Thyroid gland (tissue), 4 donors: ENCODE results near the gene EFHD2. TPM values are rescaled to one million over a fixed set of nuclear protein-coding genes. Genes with fewer than 3 reads are reported as not detected.

Experiments
- DNase-seq, 2 donors: peaks; one replicate each; pipeline ENCODE4 v3.0.0-alpha.2; 2019
- H3K27ac ChIP-seq, 3 donors: fragments of 200-600 bp; sonication (generic); 1 replicate in 2 of 3; 2 replicates in 1 of 3; pipeline ENCODE4 v1.5.1; 2016 to 2019; ENCODE audit warnings: mild to moderate bottlenecking in 1 of 3, moderate library complexity in 1 of 3
- H3K27me3 ChIP-seq: fragments of 200-600 bp; sonication (generic); one replicate; pipeline ENCODE4 v1.5.1; 2019
- H3K36me3 ChIP-seq, 2 donors: fragments of 200-600 bp; sonication (generic); one replicate each; pipeline ENCODE4 v1.5.1; 2016 to 2019
- H3K4me1 ChIP-seq, 2 donors: fragments of 200-600 bp; sonication (generic); one replicate each; pipeline ENCODE4 v1.5.1; 2017 to 2019
- H3K4me3 ChIP-seq, 3 donors: fragments of 200-600 bp; sonication (generic); replicated peaks in 1 of 3; 1 replicate in 2 of 3; 2 replicates in 1 of 3; pipeline ENCODE4 v1.5.1; 2016; ENCODE audit warnings: mild to moderate bottlenecking in 1 of 3
- H3K9me3 ChIP-seq: fragments of 200-600 bp; sonication (generic); one replicate; pipeline ENCODE4 v1.5.1; 2017
- POLR2A ChIP-seq, 2 donors: fragments of 450-650 bp; IDR thresholded peaks; one replicate each; pipeline ENCODE4 v1.6.1; 2017; ENCODE audit warnings: antibody characterized with exemption in 2 of 2, mild to moderate bottlenecking in 2 of 2, moderate library complexity in 1 of 2
- WGBS, 2 donors: methylation state at CpG; one replicate each; pipeline ENCODE4 v1.1.5; 2017; 5-methylcytosine and 5-hydroxymethylcytosine counted together
- intact Hi-C: fragments of 100-400 bp; cut with DNase I; formaldehyde crosslinking; loops from one replicate; pipeline ENCODE4 v1.15.1; 2023
- total RNA-seq, 4 donors: library from RNA; depleted of rRNA; stranded (reverse); fragments of >200 nt; gene quantifications; one replicate each; pipeline ENCODE4 v1.2.3, GENCODE V29; 2016
- TF ChIP-seq, protein P1 (sequence below), 6 experiments: fragments of 200-600 bp in 3 of 6; fragments of 450-650 bp in 3 of 6; sonication (generic) in 3 of 6; IDR thresholded peaks; one replicate each; pipeline ENCODE4 v1.5.1; 2016 to 2019; ENCODE audit warnings: antibody characterized with exemption in 6 of 6, mild to moderate bottlenecking in 2 of 6, inconsistent platforms in 1 of 6, moderate library complexity in 1 of 6

Gene EFHD2
- total RNA-seq, 4 donors from 2014 or later = 50.9 to 62.6 (median 56.7) TPM

DNA sequence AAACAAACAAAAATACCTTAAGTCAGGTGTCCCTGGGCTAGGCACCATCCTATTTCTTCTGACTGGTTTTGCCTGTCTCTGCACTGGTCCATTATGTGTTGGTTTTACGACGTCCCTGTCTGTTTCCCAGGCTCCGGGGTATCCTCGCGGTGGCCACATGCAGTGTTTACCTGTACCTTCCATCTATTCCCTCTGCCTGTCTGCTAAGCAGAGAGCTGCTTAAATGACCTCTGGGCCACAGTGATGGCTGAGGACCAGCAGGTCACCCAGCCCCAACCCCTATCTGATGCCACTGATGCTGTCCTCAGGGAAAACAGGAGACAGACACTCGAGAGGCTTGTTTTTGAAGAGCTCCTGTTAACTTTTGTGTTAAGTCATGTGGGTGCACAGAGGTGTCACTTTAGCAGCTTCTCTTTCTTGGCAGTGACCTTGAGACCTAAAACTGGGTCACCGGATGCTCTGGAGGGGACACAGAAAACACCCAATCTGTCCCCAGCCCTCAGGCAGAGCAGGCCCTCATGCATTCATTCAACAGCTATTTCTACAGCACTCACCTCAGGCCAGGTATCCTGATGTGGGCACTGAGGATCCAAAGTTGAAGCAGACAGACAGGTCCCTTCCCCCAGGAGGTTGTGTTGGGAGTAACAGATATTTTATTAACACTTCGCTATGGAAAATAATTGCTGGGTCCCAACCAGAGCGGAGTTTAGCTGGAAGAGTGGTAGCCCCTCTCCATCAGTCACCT lies 4.4 kb upstream of the EFHD2 start:
- DNase-seq = no peak
- Histone ChIP-seq H3K4me1 (peaks cover 20 to 22% of the 10 kb centered on the region in 2 donors), H3K4me3 (no peak overlapping the region), H3K27me3 (no peaks in the 10 kb centered on the region), H3K27ac (no peak overlapping the region), H3K36me3 (no peaks in the 10 kb centered on the region), H3K9me3 (no peaks in the 10 kb centered on the region)
- intact Hi-C loops = no loop called here
- WGBS, 2 donors = 94% methylated on average over 8 to 9 of the region's 9 CpGs
- no peak for TF ChIP-seq POLR2A (IDR thresholded peaks at IDR 0.05)
- TF ChIP-seq, protein P1, sequence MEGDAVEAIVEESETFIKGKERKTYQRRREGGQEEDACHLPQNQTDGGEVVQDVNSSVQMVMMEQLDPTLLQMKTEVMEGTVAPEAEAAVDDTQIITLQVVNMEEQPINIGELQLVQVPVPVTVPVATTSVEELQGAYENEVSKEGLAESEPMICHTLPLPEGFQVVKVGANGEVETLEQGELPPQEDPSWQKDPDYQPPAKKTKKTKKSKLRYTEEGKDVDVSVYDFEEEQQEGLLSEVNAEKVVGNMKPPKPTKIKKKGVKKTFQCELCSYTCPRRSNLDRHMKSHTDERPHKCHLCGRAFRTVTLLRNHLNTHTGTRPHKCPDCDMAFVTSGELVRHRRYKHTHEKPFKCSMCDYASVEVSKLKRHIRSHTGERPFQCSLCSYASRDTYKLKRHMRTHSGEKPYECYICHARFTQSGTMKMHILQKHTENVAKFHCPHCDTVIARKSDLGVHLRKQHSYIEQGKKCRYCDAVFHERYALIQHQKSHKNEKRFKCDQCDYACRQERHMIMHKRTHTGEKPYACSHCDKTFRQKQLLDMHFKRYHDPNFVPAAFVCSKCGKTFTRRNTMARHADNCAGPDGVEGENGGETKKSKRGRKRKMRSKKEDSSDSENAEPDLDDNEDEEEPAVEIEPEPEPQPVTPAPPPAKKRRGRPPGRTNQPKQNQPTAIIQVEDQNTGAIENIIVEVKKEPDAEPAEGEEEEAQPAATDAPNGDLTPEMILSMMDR (IDR thresholded peaks at IDR 0.05) = no peak

DNA sequence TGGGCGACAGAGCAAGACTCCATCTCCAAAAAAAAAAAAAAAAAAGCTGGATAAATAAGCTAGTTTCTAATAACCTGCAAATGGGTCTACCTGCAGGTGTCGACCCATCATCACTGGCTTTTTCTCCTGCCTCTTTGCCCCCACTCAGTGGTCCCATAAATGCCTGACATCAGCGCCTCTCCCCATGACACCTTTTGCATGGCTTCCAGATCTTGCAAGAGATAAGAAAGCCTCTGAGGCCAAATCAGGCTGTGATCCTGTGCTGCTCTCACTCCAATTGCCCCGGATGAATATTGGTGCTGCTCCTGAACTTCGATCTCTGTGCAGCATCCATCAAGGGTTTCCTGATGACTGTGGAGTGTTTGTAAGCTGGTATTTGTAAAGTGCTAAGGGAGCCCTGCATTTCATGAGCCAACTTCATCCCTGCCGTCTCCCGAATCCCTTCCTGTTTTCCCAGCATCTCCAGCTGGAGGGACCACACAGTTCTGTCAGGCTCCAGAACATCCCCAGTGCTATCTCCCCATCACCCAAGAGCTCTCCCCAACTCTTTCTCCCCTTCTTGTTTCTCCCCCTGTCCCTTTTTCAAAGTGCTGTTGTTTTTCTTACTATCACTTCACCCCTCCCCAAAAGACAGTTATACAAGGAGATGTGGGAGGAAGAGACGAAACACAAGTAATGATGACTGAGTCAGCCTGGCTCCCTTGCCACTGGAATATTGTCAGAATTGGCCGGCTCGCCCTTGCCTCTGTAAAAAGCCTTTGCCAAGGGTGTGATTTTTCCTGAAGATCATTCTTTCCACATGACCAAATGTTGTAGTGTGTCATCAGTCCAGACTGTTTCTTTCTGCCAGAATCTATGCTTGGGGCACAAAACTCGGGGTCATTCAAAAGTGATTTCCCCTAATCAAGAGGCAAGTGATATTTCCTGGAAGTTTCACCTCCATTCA lies 2.8 kb upstream of the EFHD2 start:
- TF ChIP-seq POLR2A (IDR thresholded peaks at IDR 0.05) = no peak
- TF ChIP-seq, protein P1 (IDR thresholded peaks at IDR 0.05) = no peak
- Histone ChIP-seq H3K27ac (peak overlapping the region in 2 of 3 donors; percentile 59 to 62), H3K9me3 (no peaks in the 10 kb centered on the region), H3K4me3 (no peak overlapping the region), H3K4me1 (peaks cover 31 to 38% of the 10 kb centered on the region in 2 donors), H3K36me3 (no peaks in the 10 kb centered on the region), H3K27me3 (no peaks in the 10 kb centered on the region)
- intact Hi-C loops = no loop called here
- WGBS, 2 donors = 46 to 48% methylated on average over 11 of the region's 11 CpGs
- peak; percentile 59 to 62 for DNase-seq

DNA sequence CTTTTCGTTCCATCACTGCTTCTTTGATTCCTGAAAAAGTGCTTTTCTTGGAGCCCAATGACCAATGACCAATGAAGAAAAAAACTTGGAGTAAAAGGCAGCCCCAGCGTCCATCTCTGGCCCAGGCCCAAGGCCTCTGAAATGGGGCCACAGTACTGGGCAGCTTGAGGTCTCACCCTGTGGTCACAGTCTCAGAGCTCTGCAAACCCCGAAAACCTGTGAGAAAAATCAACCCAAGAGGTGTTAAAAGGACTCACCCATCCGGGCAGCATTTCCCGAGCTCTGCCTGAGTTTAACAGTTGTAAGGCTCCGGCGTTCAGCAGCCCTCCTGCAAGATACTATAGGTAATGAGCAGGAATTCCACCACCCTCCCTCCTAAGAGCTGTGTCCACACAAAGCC lies 2.1 kb upstream of the EFHD2 start:
- H3K27ac ChIP-seq = peak overlapping the region in 2 of 3 donors; percentile 59 to 62

DNA sequence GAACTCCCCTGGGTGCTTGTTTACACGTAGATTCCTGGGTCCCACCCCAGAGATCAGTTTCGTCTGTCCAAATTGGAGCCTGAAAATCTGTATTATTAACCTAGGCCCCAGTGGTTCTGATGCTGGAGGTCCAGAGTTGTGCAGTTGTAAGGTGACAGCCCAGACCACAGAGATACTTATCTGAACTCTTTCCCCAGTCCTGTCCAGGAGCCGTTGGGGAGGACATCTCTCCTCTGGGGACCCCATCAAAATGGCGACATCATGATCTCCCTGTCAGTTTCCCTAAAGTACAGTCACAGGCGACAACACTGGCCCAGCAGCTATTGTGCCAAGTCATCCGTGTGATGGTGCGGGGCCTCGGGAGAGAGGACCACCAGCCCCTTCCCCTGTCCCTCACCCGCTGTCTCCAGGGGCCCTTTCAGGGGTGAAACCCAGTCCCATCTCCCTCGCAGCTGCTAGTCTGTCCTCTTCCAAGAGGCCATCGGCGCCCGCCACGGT lies 749 bp upstream of the EFHD2 start:
- H3K27ac ChIP-seq = peak overlapping the region; percentile 18 to 88 (median 73)
- H3K4me3 ChIP-seq = peak overlapping the region in 2 of 3 donors; percentile 63 to 93
- H3K27me3 ChIP-seq = no peaks in the 10 kb centered on the region
- peaks cover 52 to 53% of the 10 kb centered on the region in 2 donors for H3K4me1 ChIP-seq
- 35 to 58% methylated on average over 10 to 14 of the region's 14 CpGs for WGBS, 2 donors
- intact Hi-C loops = no loop called here
- TF ChIP-seq, protein P1 (IDR thresholded peaks at IDR 0.05) = no peak
- TF ChIP-seq POLR2A (IDR thresholded peaks at IDR 0.05) = no peak
- no peak for DNase-seq
- H3K9me3 ChIP-seq = no peaks in the 10 kb centered on the region
- no peaks in the 10 kb centered on the region for H3K36me3 ChIP-seq

More for the DNA sequence above, 2.1 kb upstream of the EFHD2 start:
- Histone ChIP-seq H3K4me1 (peaks cover 38 to 44% of the 10 kb centered on the region in 2 donors), H3K4me3 (no peak overlapping the region), H3K27me3 (no peaks in the 10 kb centered on the region), H3K36me3 (no peaks in the 10 kb centered on the region), H3K9me3 (no peaks in the 10 kb centered on the region)
- intact Hi-C loops = no loop called here
- 70 to 71% methylated on average over 7 of the region's 7 CpGs for WGBS, 2 donors
- no peak for DNase-seq
- no peak for TF ChIP-seq POLR2A (IDR thresholded peaks at IDR 0.05)
- TF ChIP-seq, protein P1 (IDR thresholded peaks at IDR 0.05) = no peak
